GM10266 (cell line): ENCODE data around the gene CHORDC1.
A peak's percentile ranks its signal among the peaks of the same experiment; 100 is the strongest.

ENCODE experiments used
- DNase-seq: peaks from one replicate; pipeline ENCODE4 v3.0.0; 2012; ENCODE audit errors: extremely low spot score
- TF ChIP-seq, protein P1 (sequence below): IDR thresholded peaks from 2 replicates; pipeline ENCODE4 v1.5.1; 2012; ENCODE audit warnings: mild to moderate bottlenecking, low read depth; ENCODE audit not compliant: control insufficient read depth, insufficient read depth; ENCODE audit errors: missing control alignments

The CHORDC1 gene

DNA sequence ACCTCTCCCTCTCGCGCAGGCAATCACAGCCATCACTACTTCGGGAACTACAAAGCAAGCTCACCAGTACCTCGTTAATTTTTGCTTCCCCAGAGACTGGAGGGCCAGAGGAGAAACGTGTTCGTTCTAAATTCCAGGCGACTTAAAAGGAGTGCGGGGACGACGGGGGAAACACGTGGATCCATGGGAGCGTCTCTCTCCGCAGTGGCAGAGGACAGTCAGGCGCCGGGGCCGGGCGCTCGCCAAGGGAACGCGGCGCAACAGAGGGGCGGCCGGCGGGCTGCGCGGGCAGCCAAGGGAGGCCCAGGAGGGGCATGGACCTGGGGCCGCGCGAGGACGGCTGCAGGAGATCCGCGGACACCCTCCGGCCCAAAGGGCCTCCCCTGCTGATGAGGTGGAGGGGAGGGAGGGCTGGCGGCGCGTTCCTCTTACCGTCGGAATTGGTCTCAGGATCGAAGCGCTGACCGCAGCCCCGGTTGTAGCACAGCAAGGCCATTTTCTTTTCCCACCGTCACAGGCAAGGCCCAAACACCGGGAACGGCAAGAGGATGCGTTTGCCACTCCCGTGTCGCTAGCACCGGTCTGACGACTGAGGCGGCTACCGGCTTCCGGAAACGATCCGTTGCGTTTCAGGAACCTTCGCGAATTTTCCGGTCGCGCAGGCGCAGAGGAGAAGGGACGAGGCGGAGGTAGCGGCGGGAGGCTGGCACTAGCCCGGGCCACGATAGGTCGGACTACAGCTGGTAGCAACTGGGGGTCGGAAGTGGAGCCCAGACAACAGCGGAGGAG lies at the start of gene CHORDC1:
Gene CHORDC1 (minus strand): TSS at position 591 of the 789 bp plus-strand sequence. CDS start 95 bp downstream, at position 496.
- DNase-seq = peak; percentile 91
- TF ChIP-seq, protein P1, sequence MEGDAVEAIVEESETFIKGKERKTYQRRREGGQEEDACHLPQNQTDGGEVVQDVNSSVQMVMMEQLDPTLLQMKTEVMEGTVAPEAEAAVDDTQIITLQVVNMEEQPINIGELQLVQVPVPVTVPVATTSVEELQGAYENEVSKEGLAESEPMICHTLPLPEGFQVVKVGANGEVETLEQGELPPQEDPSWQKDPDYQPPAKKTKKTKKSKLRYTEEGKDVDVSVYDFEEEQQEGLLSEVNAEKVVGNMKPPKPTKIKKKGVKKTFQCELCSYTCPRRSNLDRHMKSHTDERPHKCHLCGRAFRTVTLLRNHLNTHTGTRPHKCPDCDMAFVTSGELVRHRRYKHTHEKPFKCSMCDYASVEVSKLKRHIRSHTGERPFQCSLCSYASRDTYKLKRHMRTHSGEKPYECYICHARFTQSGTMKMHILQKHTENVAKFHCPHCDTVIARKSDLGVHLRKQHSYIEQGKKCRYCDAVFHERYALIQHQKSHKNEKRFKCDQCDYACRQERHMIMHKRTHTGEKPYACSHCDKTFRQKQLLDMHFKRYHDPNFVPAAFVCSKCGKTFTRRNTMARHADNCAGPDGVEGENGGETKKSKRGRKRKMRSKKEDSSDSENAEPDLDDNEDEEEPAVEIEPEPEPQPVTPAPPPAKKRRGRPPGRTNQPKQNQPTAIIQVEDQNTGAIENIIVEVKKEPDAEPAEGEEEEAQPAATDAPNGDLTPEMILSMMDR = no peak

DNA sequence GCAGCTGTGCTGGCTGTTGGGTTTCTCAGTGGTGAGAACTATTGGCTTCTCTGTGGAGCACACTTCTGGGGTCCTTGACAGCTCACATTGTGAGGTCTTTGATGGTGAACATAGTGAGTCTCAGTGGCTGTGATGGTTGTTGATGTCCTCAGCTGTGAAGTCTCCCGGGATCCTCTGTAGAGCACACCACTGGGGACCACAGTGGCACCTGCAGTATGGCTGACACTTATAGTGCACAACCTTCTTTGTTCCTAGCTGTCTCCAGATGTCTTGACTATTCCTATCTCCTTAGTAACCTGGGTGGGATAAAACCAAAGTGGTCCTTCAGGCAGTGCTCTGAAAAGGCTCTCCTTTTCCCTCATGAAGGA lies 34.3 kb upstream of the CHORDC1 start:
- TF ChIP-seq, protein P1 = no peak
- no peak for DNase-seq

DNA sequence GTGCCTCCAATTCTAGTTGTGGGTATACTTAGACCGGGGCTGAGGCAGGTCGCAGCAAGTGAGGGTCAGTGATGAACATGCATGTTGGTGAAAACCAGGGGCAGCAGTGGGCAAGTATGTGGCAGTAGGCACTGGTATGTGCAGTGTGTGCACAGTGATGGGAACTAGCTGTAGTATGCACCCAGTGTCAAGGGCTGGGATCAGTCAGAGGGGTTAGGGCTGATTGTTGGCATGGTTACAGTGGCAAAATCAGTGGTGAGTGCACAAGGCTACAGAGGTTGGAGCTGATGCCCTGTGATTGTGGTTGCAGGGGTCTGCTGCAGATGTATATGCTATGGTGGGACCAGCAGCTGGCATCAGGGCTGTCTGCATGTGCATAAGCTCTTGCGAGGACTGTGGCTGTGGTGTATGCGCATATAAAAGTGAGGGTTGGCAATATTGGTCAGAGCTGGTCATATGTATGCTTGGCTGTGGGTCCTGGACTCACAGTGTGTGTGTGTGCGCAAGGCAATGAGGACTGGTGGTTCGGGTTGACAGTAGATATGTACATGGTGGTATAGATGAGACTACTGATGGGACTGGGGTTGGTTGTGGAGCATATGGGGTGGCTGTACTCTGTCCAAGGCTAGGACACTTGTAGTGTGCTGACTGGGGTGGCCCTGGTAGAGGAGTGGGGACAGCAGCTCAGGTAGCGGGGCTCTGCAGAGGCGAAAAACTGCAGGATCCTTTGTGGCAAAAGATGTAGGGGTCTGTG lies 33.7 kb upstream of the CHORDC1 start:
- TF ChIP-seq, protein P1 = no peak
- no peak for DNase-seq

DNA sequence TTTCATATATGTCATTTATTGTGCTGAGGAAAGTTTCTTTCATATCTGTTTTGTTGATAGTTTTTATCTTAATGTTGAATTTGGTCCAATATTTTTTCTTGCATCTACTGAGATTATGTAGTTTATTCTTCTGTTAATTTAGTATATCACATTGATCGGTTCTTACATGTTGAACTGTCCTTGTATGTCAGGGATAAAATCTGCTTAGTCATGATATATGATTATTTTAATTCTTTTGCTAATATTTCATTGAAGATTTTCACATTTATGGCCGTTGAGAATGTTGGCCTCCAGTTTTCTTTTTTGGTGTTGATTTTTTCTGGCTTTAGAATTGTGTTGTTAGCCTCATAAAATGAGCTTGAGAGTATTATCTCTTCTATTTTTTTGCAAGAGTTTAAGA lies 31.2 kb upstream of the CHORDC1 start:
- TF ChIP-seq, protein P1 = no peak

DNA sequence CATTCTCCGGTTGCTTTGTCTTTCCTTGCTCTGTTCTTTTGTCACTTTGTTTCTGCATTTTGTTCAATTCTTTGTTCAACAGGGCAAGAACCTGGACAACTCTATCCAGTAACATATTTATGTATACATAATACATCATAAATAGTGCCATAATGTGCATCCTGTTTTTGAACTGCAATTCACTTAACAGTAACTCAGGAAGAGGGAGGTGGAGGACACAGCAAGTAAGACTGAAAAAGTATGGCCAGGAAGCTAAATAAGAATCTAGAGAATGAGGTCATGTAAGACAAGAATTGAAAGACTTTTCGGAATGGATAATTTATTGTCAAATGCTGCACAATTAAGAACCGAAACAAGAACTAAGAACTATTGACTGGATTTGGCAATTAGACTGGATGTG lies 29.2 kb upstream of the CHORDC1 start:
- TF ChIP-seq, protein P1 = no peak
- no peak for DNase-seq

More for the DNA sequence above, 31.2 kb upstream of the CHORDC1 start:
- DNase-seq = no peak

DNA sequence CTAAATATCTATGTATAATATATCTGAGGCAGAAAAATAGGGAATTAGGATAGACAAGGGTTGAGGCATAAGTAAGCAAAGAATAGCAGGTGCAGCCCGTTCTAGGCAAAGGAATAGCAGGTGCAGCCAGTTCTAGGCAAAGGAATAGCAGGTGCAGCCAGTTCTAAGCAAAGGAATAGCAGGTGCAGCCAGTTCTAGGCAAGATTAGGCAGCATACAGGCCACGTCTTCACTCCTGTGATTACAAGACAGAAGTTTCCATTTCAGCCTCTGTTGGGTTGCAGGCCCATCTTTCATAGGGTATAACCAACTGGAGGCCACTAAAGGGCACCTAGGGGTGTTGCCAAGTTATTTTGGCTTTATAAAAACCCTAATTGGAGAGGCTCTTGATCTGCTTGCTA lies 28.8 kb upstream of the CHORDC1 start:
- TF ChIP-seq, protein P1 = no peak
- no peak for DNase-seq

DNA sequence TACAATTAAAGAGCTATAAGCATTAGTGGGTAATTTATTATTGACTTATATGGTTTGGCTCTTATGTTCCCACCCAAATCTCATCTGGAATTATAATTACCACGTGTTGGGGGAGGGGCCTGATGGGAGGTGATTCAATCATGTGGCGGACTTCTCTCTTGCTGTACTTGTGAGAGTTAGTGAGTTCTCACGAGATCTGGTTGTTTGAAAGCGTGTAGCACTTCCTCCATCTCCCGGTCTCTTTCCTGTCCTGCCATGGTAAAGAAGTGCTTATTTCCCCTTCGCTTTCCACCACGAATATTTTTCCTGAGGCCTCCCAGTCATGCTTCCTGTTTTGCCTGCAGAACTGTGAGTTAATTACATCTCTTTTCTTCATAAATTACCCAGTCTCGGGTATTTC lies 28.1 kb upstream of the CHORDC1 start:
- DNase-seq = no peak

More for the DNA sequence above, 28.1 kb upstream of the CHORDC1 start:
- TF ChIP-seq, protein P1 = no peak
